Activated gamma-delta T cell treated with anti-CD3 and anti-CD28 coated beads, Interleukin-2, amount 50 U/mL, for 16 hours (primary cell): ENCODE measurements around the gene STAB1.

Source experiments
- DNase-seq: peaks from one replicate; pipeline ENCODE4 v3.0.0-alpha.2; 2020; ENCODE audit warnings: low read depth

STAB1 gene

DNA sequence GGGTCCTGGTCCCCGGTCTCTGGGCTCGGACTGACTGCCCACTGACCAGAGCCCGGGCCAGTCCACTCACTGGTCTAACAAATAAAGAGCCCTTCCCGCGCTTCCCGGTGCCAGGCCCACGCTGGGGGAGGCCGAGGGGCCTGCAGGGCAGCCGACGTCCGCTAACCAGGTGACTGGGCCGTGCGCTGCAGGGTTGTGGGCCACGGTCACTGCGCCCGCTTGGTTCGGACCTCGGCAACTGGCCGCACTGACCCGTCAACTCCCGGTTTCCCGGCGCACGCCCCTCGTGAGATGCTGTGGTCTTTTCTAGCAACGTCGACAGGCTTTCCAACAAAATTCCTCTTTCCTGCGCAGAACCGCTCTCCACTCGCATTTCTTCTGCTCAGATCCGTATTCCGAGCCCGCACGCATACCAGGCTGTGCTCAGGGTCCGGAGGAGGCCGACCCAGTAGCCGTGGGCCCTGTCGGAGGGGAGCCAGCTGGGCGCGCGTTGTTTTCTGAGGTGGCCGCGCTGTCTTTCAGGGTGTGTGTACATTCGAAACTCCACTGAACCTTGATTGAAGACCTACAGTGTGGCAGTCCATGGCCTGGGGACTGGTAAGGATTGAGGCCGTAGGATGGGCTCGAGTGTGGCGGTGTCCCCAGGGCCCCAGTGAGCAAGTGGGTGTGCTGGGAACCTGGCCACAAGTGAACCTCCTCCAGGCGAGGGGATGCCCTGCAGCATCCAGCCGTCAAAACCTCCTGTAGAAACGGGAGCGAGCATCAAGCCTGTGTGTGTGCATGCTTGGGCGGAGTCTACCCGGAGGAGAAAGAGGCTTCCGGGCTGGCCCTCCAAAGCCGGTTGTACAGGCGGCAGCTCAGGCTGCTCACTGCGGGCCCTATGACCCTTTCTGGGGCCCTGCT is 39.4 kb downstream of the STAB1 start:
- no peak for DNase-seq

DNA sequence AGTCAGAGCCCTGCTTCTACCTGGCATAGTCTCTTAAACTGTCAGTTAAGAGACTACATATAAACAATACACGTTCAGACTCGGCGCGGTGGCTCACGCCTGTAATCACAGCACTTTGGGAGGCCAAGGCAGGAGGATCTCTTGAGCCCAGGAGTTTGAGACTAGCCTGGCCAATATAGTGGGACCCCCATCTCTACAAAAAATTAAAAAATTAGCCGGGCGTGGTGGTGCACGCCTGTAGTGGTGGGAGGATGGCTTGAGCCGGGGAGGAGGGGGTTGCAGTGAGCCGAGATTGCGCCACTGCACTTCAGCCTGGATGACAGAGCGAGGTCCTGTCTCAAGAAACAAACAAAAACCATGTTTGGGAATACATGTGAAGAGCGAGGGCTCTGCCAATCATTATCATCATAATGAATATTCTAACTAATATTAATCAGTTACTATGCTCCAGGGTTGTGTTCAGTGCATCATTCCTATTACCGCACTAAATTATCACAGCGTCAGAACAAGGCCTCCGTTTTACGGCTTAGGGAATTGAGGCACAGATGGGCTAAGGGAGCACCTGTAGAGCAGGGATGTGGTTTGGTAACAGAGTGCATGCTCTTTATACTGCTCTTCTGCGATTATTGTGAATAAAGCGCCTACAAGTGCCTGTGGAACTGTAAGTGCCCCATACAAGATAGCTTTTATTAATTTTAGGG is 40.4 kb downstream of the STAB1 start:
- DNase-seq: no peak

DNA sequence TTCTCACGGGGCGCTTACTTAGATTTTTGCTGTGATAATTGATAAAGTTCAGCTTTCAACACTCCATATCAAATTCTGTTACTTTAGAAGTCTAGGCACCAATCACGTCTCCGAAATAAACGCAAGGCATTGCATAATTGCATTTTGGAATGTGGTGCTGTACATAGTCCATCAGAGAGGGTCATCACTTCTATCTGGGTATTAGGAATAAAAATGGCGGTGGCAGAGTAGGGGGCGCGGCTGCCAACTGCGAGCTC is 40.9 kb downstream of the STAB1 start:
- DNase-seq: no peak

DNA sequence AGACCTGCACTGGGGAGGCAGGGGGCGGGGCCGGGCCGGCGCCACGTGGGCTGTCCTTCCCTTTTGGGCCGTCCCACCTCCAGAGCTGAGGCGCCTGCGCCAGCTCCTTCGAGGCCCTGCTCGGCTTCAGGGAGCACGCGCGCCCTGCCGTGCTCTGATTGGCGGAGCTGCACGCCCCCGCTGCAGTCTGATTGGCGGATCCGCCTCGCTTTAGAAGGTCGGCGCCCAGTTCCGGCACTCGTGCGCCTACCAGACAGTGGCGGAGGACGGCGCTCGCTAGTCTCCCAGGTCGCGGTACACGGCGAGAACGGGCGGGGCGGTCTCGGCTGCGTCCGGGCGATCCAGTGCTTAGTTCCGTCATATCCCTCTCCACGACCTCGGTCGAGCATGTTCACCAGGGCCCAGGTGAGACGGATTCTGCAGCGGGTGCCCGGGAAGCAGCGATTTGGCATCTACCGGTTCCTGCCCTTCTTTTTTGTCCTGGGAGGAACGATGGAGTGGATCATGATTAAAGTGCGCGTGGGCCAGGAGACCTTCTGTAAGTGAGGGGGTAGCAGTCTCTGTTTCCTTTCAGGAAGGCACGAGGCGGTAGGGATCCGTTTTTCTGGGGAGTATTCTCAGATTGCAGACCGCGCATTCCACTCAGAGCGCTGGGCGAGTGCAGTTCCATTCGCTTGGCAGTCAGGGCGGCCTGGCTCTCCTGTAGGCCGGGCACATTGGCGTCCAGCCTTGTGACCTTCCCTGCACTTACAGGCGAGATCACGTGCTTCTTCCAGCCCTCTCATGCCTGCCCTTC is 41.4 kb downstream of the STAB1 start, which contains the start of gene UQCC5:
UQCC5 (plus strand) TSS at position 237 of the 796 bp plus-strand sequence; CDS start at position 388, 151 bp downstream.
- peak; percentile 93 for DNase-seq

DNA sequence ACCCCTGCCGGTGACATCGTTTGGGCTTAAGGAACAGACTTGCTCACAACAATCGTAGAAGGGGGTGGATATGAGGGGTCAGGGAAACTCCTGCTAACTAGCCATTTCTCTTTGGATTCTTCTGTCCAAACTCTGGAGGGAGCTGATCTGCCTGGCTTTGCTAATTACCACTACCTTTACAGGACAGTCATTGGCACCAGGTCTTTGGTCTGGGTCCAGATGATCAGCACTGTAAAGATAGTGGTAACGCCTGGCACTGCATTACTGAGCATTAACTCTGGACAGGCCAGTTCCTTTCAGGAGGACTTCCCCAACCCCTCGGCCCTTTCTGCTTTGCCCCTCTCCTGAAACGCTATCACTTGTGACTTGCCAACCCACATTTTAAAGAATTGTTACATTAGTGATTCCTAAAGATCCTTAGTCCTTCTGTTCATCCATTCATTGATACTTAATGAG is 42.1 kb downstream of the STAB1 start:
- DNase-seq: no peak

DNA sequence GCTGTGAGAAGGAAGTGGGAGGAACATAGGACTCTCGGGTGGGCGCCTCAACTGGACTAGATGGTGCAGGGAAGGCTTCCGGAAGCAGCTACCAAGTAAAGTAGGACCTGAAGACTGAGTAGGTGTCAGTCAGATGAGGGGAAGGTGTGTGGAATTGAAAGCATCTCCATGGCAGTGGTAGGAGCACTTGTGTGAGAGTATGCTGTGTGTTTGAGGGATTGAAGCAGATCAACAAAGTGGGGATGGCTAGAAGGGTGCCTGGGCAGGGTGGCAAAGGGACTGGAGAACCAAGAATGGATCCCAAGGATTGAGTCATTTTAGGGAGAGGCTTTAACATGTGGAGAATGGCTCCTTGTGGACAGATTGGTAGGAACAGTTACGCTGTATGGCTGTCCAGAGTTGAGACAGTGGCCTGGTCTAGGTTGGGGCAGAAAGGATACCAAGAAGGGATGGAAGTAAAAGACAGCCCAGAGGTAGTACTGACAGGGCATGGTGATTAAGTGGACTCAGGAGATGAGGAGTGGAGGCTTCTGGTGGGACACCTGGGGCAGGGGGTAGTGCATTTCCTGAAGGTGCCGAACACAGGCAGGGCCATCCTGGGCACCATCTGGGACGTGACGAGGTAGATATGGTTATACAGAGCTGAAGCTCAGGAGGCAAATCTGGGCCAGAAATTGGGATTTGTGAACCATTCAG is 42.7 kb downstream of the STAB1 start:
- no peak for DNase-seq

DNA sequence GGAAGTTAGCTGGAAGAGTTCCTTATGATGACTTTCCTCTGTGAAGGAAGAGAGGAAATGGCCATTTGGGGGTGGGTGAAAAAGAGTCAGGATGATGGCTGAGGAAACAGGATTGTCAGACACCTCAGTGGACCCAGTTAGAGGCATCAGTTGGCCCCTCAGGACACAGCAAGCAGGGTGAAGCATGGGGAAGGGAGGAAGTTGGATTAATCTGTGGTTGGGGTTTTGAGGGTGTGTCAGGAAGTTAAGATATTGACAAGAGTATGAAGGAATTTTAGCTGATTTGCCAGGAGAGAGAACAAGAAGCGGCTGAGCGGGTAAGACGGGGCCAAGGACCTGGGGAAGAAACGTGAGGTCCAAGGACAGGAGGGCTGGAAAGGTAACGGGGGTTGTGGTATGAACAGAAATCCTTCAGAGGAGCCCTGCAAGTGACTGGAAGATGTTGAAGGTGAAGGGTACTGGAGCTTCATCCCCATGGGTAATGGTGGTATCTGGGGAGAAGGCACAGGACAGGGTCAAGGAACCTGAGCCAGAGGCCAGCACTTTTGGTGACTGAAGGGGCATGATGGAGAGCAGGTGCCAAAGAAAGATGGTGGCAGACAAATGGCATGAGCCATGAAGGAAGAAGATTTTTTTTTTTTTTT is 44.0 kb downstream of the STAB1 start:
- DNase-seq: no peak

DNA sequence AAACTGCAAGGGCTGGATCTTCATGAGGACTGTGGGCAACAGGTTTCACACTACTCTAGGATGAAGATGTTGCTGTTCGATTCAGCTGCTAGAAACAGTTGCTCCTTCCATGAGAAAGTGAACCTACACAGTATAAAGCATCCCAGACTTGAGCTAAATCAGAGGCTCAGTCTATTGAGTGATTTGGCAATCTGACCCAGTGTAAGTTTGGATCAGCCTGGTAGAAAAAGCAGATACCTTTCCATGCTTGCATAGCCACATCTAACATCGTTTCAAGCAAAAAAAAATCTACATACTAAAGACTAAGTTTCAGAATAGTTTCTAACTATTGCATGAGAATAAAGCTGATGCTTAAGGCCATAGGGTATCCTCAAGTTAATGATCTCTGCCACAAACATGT is 45.9 kb downstream of the STAB1 start:
- DNase-seq: no peak

DNA sequence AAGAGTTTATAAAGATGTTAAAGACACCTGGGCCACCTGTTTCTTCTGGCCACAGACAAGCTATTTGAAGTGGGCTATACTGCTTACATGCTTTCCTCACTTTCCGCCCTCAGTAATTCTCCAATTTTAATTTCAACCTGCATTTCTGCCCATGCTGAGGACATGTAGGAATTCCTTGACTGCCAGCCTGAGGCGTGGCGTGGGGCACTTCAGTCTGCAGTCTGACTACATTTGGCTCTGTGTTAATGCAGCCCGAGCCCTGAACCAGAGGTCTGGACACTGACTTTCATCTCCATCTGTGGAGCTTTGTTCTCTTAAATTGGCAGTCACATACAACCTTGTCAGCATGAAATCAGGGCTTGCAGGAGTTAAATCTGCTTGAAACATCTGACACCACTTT is 49.8 kb downstream of the STAB1 start:
- DNase-seq: no peak

DNA sequence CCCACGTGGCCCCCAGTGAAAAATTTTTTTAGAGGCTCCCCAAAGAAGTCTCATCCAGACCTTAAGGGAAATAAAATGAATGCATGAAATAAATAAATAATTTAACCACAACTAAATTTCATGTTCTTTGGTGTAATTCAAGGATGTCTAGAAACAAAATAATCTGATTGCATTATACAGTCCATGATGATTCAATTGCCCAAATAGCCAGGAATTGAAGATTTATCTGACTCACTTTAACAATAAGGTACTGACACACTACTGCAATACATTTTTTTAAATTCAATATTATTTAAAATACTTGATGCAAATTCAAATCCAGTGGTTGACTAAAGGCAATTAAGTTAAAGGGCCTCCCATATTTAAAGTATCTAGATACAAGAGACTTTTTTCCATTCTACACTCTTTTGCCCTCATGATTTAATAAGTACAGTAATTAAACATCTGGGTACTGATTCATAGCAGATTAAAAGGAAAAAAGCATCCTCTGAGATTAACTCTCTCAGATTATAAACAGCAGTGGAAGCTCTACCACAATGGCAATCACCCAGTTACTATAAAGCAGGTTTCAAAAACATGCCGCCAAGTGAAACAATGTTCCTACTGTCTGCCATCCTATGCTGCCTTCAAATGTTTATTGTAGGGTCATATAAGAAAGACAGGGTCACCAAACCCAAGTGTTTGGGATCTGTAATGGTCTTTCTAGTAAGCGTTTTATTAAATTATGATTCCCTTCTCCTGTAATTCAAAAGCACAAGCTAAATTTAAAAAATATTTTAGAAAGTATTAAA is 51.2 kb downstream of the STAB1 start:
- DNase-seq: no peak

DNA sequence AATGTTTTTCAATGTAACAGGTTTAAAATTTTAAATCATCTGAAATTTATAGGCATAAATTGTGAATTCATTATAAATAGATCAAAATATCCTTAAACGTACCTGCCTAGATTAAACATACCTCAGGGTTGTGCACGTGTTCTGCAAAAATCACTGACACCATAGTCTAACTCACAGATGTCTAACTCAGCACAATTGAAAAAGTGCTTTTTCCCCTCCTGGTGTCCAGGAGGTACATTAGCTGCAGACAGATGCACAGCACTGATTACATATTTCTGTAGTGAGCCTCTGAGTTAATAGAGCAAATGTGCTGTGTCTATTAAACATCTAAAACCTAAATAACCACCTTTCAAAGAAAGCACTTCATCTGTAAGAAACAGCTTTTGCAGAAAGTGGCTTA is 52.0 kb downstream of the STAB1 start:
- DNase-seq: no peak

DNA sequence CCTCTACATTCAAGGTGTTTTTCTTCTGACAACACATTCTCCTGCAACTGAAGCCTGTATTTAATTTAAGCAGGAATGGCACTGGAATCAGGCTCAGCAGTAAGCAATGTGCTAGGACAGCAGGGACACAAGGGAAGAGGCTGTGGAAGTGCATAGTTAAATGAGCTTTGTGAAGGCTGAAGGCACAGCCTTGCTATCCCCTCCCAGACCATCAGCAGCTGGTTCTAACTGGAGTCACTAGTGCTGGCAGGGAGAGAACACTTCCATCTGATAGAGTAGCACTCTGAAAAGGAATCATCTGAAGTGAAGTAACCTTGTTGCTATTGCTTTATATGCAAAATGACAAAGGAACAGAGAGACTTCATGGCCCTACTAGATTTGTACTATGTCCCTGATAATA is 56.0 kb downstream of the STAB1 start:
- no peak for DNase-seq

DNA sequence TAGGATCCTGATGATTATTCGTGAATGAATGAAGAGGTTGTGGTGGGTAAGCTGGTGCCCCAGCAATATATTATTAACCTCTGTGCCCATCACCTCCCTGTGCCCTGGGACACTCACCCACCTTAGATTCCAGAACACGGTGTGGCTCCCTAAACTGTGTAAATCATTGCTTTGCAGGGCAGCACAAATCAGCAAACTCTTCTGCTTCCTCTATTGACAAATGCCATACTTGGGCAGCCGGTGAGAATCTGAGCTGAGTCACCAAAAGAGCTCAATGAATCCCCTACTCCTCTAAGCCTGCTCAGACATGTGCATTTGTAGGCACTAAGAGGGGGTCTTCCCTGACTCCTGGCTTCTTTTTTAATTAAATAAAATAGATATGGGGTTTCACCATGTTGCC is 57.0 kb downstream of the STAB1 start:
- no peak for DNase-seq

DNA sequence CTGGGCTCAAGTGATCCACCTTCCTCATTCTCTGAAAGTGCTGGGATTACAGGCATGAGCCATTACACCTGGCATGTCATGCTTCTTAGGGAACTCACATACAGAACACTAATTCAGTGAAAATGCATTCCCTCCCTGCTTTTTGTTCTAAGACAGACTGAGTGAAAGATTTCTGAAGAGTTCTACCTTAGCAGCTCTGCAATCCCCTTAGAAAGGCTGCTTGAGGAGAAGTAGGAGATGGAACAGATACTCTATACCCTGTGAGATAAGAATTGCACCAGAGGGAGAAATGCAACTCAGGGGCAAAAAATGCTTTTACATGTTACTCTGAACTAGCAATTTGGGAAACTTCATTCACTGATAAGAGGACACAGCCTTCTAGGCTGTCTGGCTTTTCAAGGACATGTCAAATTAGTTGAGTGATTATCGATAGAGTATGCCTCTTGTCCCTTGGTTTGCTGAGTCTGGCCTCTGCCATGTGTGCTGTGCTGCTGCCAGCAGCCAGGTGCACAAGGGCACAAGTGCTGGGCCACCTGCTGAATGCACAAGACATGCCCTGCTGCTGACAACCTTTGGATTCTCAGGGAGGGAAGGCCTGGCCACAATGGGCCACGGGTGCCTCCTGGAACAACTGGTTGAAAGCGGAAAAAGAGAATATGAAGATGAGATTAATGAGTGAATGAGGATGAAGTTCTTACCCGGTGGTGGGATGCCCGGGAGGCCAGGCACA is 59.1 kb downstream of the STAB1 start:
- DNase-seq: no peak

DNA sequence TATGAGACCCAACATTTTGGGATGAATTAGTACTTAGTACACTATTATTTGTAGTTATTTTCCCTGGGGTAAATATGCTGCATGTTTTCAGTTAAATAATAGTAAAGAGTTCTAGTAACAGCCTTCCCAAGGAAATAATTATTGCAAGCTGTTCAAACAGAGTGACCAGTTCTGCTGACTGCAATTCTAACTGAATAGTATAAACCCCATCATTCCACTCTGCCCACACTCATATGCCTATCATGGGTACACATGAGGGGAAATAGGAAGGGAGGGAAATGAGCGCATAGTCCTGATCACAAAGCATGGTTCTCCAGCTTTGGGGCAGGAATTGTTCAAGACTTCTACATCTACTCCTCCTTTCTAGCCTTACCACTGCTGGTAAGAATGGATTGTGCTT is 59.9 kb downstream of the STAB1 start:
- no peak for DNase-seq

DNA sequence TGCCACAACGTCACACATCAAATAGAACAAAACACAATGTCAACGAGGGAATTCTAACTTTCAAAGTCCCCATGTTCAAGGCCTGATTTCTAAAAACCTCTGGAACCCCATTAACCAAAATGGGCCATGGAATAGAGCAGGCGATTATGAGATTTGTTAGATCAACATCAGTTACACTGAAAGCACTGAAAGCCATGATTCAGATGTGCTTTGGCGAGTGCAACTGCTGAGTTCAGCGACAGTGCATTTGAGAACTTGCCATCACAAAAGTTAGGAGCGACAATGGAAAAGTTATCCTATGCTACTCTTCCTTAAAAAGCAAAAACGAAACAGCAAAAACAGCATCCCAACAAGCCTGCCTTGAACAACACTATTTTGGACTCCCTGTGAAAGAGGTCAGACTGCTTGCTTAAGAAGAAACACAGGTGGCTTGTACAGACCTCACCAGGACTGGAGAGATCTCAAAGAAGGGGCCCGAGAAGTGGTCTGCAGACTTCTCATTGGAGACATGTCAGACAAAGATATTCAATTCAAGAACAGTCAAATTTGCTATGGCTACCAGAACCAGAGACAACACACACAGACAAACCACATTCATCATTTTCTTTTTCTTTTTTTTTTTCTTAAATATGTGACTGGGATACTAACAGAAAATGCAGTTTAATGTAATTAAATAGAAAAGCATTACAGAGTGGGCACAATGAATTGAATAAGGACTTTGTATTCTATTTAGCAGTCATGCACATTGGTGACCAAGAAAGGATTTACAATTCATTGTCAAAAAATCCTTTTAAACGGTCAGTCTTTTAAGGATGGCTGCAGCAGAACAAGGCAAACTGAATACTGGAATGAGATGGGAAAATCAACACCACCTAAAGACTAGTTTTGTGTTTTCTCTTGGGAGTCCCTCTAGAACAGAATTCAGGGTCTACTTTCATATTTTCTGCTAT is 62.1 kb downstream of the STAB1 start:
- no peak for DNase-seq

DNA sequence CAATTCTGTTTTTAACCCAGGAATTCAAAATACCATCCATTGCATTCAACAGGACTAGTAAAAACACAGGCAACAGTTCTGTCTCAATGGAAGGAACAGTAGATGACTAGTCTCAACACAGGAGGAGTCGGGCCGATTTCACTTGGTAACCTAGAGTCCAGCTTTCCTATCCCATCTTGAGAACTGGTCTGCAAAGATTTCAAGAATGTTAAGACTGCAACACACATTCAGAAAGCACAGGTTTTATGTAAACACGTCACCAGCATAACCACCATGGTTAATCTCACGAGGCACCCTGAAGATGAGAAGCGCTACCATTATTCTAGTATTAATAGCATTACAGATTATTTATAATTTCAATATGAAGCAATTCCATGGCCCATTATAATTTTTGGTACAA is 63.3 kb downstream of the STAB1 start:
- DNase-seq: no peak

DNA sequence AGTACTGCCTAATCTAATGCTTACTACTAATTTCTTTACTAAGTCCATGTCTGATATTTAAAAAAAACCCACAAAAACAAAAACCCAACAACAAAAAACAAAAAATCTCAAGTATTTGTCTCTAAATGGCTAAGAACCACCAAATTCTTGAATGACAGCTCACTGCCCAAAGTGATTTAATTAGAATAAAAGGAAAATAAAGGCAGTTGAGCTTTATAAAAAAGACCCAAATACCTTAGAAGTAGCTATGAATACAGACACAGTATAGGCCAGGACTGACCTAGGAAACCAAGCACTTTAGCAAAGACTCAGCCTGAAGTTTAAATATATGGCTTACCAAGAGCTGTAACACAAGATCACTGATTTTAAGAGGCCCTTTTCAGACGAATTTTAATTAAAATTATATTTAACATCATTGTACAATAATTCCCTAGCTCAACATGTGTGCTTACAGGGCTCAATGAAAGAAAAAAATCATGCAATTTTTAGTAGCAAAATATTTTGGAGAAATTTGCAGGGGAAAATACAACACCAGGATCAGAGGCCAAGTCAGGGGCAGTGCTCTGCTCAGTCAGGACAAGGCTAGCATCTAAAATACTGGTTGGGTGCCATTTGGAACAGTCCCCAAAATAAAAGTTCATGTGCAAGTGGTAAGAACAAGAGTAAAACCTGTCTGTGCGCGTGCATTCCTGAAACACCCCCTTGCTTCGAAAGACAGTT is 66.0 kb downstream of the STAB1 start:
- no peak for DNase-seq
